ENCODE data around the gene MICU1. TPM values are rescaled to one million over a fixed set of nuclear protein-coding genes. Genes with fewer than 3 reads are reported as not detected.
"Not testable (repeated sequence)": the region's sequence is repeated elsewhere in the genome, so short reads cannot be mapped to it uniquely, and the experiment has no call there.

MICU1 gene
- total RNA-seq, 1 experiment from 2014 or later, result 83.2 TPM

- in situ Hi-C loops (cut with HindIII; ENCODE audit: low pct_unique_long_range_greater_than_20kb, low sequenced_read_pairs), result no loop called here
- no peak for DNase-seq (ENCODE audit: low read depth)
These were observed 198.9 kb downstream of the MICU1 start for GRCh38 chr10:72426986-72427385.

DNA sequence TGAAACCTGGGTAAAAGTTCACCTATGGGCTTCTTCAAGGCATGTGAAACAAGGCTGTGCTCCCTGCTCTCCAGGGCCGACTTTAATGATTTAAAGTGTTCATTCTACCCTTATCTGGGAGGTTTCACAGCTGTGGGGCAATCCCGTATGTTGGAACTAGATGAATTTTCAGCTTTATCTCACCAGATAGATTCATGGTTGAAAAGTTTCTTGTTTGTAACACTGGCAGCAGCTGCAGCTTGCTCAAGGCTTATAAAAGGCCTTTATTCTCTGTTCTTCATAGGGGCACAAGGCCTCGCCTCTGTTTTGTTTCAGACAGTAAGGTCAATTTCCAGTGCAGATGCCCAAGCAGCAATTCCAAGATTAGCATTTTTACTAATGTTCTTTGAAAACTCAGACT lies 200.7 kb downstream of the MICU1 start:
- in situ Hi-C loops (cut with HindIII; ENCODE audit: low pct_unique_long_range_greater_than_20kb, low sequenced_read_pairs), result no loop called here
- no peak for DNase-seq (ENCODE audit: low read depth)

- in situ Hi-C loops (cut with HindIII; ENCODE audit: low pct_unique_long_range_greater_than_20kb, low sequenced_read_pairs), result no loop called here
These were observed 201.3 kb downstream of the MICU1 start for GRCh38 chr10:72424561-72424960.

DNA sequence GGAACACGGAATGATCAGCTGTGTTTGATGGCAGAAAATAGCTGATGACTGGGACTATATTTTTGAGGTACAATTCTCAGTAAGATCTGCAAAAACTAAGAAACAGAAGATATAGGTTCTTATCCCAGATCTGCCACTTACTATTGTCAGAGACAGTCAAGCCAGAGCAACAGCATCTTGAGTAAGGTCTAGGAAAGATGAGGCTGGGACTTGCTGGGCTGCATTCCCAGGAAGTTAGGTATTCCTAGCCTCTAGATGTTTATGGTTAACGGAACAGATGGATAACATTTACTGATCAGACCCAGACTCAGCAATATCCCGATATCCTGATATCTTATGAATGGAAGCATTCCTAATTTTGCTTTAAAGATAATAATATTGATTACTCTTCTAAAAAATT lies 202.5 kb downstream of the MICU1 start:
- in situ Hi-C loops (cut with HindIII; ENCODE audit: low pct_unique_long_range_greater_than_20kb, low sequenced_read_pairs), result no loop called here
- DNase-seq (ENCODE audit: low read depth), result no peak

More at GRCh38 chr10:72424561-72424960, 201.3 kb downstream of the MICU1 start:
- DNase-seq (ENCODE audit: low read depth), result no peak

DNA sequence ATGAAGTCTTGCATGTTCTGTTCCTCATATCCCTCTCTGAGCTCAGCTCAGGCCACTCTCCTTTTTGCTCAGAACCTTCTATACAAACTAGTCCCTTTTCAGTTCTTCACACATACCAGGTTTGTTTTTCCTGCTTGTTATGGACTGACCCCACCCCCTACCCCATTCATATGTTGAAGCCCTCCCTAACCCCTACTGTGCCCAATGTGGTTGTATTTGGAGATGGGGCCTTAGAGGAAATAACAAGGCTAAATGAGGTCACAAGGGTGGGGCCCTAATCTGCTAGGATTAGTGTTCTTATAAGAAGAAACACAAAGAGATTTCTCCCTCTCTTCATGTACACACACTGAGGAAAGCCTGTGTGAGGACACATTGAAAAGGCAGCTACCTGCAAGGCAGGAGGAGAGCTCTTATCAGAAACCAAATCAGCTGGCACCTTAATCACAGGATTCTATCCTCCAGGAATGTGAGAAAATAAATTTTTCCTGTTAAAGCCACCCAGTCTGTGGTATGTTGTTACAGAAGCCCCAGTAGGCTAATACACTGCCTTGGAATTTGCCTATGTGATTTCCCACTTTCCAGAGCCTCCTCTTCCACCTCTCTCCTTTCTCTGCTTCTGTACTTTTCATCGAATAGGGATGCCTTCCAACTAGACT lies 203.9 kb downstream of the MICU1 start:
- no peak for DNase-seq (ENCODE audit: low read depth)
- in situ Hi-C loops (cut with HindIII; ENCODE audit: low pct_unique_long_range_greater_than_20kb, low sequenced_read_pairs), result no loop called here

GRCh38 chr10:72419241-72419640 lies 206.6 kb downstream of the MICU1 start:
- in situ Hi-C loops (cut with HindIII; ENCODE audit: low pct_unique_long_range_greater_than_20kb, low sequenced_read_pairs), result no loop called here
- DNase-seq (ENCODE audit: low read depth), result no peak

DNA sequence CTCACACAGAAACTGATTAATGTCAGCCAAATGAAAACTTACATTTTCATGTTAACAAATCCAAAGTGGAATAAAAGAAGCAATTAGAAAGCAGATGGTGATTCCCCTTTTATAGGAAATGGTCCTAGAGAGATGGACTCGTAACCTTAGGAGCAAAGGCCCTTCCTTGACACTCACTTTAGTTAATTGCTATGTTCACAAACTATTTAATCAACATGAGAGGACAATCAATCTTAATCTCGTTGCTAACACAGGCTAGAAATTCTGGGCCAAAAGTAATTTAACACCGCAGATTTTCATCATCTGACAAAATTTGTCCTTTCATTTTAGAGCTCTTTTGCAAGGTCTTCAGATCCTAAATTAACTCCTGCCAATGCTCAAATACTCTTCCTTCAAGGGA lies 207.2 kb downstream of the MICU1 start:
- no peak for DNase-seq (ENCODE audit: low read depth)
- in situ Hi-C loops (cut with HindIII; ENCODE audit: low pct_unique_long_range_greater_than_20kb, low sequenced_read_pairs), result no loop called here

GRCh38 chr10:72417971-72418370 lies 207.9 kb downstream of the MICU1 start:
- no peak for DNase-seq (ENCODE audit: low read depth)
- in situ Hi-C loops (cut with HindIII; ENCODE audit: low pct_unique_long_range_greater_than_20kb, low sequenced_read_pairs), result no loop called here

DNA sequence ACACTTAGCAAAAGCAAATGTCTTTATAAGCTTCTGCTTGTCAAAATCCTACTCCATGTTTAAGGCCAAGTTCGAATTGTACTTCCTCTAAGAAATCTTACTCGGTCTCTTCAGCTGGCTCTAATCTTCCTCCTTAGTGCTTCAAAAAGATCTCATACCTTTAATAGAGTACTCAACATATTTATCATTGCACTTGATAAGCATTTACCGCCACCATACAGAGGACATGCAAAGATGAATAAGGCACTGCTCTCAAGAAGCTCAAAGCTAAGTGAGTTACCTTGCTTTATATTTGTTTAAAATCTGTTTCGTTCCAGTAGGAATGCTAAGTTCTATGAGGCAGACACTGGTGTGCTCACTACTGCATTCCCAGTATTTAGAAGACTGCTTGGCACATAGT lies 209.2 kb downstream of the MICU1 start:
- DNase-seq (ENCODE audit: low read depth), result no peak
- in situ Hi-C loops (cut with HindIII; ENCODE audit: low pct_unique_long_range_greater_than_20kb, low sequenced_read_pairs), result no loop called here

DNA sequence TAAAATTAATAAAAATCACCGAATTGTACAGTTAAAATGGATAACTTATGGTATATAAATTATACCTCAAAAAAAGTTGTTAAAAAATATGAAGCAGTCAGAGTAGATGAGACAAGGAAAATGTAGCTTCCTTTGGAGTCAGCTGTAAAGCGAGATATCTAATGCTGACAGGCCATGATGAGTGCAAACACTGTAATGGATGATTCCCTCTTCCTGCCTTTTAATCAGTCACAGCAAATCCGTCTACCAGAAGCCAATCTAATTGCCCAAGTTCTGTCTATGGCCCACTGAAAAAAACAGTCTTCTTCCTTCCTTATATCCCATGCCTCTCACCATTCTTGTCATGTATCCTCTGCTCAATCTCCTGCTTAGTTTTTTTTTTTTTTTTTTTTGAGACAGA lies 211.2 kb downstream of the MICU1 start:
- in situ Hi-C loops (cut with HindIII; ENCODE audit: low pct_unique_long_range_greater_than_20kb, low sequenced_read_pairs), result no loop called here
- DNase-seq (ENCODE audit: low read depth), result no peak

GRCh38 chr10:72409167-72409566 lies 216.7 kb downstream of the MICU1 start:
- in situ Hi-C loops (cut with HindIII; ENCODE audit: low pct_unique_long_range_greater_than_20kb, low sequenced_read_pairs), result no loop called here
- DNase-seq (ENCODE audit: low read depth), result no peak

DNA sequence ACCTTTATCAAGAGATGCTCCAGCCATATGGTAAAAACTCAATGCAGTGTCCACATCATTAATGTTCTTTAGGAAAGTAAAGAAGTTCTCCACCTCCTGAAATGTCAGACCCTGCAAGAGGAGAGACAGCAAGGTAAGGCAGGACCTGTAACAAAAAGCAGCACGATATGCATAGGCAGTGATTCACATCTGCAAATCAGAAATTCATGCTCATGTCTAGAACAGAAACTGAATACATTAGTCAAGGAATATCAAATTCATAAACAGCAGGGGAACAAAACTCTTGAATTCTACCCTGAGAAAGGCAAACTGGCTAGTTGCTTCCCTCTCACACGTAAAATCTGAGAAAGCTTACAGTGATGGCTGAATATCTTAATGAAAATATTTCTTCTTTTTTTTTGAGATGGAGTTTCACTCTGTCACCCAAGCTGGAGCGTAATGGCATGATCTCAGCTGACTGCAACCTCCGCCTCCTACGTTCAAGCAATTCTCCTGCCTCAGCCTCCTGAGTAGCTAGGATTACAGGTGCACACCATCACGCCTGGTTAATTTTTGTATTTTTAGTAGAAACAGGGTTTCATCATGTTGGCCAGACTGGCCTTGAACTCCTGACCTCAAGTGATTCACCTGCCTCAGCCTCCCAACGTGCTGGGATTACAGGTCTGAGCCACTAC lies 217.8 kb downstream of the MICU1 start:
- no peak for DNase-seq (ENCODE audit: low read depth)
- in situ Hi-C loops (cut with HindIII; ENCODE audit: low pct_unique_long_range_greater_than_20kb, low sequenced_read_pairs), result no loop called here

DNA sequence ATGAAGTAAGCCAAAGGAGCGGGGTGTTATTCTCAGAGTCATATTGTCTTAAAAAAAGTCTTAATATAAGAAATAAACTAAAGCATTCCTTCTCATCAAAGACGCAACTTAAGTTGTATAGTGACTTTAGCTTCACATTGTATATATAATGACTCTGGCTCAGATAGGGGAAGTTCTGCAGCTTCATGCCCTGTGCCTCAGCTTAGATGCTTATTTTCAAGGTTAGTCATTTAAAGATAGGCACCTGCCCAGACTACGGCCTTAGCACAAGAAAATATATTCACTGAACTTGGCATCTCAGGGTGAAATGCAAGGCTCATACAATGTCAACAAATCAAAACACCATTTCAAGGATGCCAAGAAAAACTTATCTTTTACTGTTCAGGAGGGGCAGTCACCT lies 218.4 kb downstream of the MICU1 start:
- in situ Hi-C loops (cut with HindIII; ENCODE audit: low pct_unique_long_range_greater_than_20kb, low sequenced_read_pairs), result no loop called here
- no peak for DNase-seq (ENCODE audit: low read depth)

DNA sequence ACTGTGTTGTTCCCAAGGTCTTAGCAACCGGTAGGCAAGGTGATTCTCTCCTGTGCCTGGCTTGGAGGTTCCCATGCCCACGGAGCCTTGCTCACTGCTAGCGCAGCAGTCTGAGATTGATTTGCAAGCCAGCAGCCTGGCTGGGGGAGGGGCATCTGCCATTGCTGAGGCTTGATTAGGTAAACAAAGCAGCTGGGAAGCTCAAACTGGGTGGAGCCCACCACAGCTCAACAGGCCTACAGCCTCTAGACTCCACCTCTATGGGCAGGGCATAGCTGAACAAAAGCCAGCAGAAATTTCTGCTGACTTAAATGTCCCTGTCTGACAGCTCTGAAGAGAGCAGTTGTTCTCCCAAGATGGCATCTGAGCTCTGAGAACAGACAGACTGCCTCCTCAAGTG lies 230.3 kb downstream of the MICU1 start:
- in situ Hi-C loops (cut with HindIII; ENCODE audit: low pct_unique_long_range_greater_than_20kb, low sequenced_read_pairs); DNase-seq (ENCODE audit: low read depth): not testable (repeated sequence)

DNA sequence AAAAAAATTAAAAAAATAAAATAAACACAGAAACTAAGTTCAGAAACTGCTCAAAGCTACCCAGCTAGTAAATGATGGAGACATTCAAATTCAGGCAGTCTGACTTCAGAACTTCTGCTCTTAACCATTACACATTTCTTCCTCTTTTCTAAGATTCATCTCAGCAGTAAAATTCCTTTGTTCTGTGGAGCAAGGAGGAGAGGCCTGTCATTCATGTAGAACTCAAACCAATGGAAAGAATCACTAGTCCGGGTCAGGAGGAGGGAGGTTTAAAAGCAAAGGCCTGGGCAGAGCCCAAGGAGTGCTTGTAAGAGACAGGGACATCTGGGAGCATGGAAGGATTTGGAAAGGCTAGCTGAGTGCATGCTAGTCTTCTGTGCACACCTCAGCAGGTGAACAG lies 233.3 kb downstream of the MICU1 start:
- DNase-seq (ENCODE audit: low read depth), result no peak
- in situ Hi-C loops (cut with HindIII; ENCODE audit: low pct_unique_long_range_greater_than_20kb, low sequenced_read_pairs), result no loop called here

DNA sequence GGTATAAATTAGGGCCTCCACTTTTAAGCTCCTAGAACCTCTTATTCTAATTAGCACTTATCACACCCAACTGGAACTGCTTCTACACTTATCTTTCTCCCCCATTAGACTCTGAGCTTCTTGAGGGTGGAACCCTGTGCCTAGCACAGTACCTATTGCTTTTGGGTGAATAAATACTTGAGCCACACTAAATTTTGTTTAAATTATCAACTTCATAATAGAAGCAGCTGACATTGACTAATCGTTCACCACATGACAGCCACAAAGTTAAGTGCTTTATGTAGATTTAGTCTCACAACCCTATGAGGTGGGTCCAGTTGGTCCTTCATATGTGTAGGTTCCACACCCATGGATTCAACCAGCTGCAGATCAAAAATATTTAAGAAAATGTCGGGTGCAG lies 235.1 kb downstream of the MICU1 start:
- in situ Hi-C loops (cut with HindIII; ENCODE audit: low pct_unique_long_range_greater_than_20kb, low sequenced_read_pairs), result no loop called here
- DNase-seq (ENCODE audit: low read depth), result no peak

DNA sequence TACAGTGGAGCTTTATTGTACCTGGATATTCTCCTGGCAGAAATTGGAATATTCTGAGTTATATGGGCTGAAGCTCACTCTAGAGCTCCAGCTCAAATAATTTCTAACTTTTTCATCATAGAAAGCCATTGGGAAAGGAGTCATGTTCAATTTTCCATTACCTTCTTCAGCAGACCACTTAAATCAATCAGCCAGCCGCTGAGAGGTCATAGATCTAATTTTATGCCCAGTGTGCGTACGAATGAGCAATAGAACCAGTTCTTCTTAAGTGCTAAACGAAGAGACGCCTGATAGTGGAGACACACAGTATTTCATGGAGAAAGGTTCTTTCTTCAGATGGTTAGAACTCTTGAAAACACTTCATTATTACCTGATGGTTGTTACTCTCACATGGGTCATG lies 236.2 kb downstream of the MICU1 start:
- in situ Hi-C loops (cut with HindIII; ENCODE audit: low pct_unique_long_range_greater_than_20kb, low sequenced_read_pairs), result no loop called here
- DNase-seq (ENCODE audit: low read depth), result no peak

DNA sequence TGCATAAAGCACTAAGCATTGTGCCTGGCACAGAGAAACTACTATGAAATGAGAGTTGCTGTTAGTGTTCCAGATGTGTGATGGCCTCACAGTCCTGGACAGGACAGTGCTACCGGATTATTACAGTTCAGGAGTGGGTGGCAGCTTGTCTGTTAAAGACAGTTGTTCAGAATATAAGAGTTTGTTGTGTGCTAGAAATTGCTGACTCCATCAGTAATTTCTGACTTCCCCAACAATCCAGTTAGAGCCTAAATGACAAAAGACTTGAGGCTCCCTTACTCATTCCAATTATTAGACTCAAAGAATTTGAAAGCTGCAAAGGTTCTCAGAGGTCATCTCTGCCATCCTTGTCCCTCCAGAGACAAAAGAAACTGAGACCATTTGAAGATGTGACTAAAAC lies 236.9 kb downstream of the MICU1 start:
- no peak for DNase-seq (ENCODE audit: low read depth)
- in situ Hi-C loops (cut with HindIII; ENCODE audit: low pct_unique_long_range_greater_than_20kb, low sequenced_read_pairs), result no loop called here

DNA sequence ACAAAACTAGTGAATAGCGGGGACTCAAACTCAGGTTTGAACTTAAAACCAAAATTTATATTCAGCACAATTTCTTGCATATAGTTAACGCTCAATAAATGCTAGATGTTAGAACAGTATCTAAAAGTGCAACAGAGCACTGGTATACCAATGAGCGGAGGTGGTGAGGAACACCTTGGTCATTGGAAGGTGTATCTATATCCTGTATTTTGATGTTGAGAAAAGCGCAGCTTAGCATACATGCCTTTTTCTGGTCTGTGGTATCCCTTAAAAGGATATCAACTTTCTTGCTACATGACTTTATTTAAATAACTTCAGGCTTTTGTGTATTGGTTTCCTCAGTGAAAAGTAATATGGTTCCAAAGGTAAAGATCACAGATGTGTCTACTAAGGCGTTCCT lies 237.8 kb downstream of the MICU1 start:
- DNase-seq (ENCODE audit: low read depth), result no peak
- in situ Hi-C loops (cut with HindIII; ENCODE audit: low pct_unique_long_range_greater_than_20kb, low sequenced_read_pairs), result no loop called here

DNA sequence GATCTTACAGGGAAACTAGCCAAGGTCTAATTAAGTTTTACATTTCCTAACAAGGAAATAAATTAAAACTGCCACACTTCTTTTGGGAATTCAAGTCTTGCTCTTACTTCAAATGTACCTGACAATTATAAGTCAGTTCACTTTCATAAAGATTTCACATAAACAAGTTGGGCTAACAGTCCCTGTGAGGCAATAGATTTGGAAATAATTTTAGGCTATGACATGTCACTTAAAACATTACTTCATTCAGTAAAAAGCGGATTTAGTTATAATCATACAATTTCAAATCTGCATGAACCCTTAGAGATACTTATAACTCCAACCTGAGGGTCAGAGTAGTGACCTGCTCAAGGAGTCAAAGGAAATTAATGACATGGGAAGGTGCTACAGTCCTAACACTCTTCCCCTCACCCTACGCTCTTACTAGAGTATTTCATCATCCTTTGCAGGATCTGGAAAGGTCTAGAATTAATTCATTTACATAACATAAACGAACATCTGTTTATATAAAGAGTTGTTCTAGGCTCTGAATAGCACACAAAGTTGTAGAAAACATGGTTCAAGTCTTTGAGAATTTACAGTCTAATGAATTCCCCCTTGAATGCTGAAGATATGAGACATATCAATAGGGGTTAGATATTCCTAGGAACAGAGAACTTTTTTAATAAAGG lies 238.8 kb downstream of the MICU1 start:
- no peak for DNase-seq (ENCODE audit: low read depth)
- in situ Hi-C loops (cut with HindIII; ENCODE audit: low pct_unique_long_range_greater_than_20kb, low sequenced_read_pairs), result no loop called here
